H7 (cell line): Measurements from ENCODE around the gene SPATS2L. TPM values are rescaled to one million over a fixed set of nuclear protein-coding genes. Genes with fewer than 3 reads are reported as not detected.

Experiments
- DNase-seq: peaks from one replicate; pipeline ENCODE4 v3.0.0; 2012
- H3K27me3 ChIP-seq: 2 replicates; pipeline ENCODE4 v1.6.0; 2011; ENCODE audit warnings: mild to moderate bottlenecking, low read length; ENCODE audit not compliant: control insufficient read depth, insufficient read depth
- H3K36me3 ChIP-seq: replicated peaks from 2 replicates; pipeline ENCODE4 v1.5.1; 2011; ENCODE audit warnings: low read length; ENCODE audit not compliant: control insufficient read depth, insufficient read depth
- H3K4me3 ChIP-seq: 2 replicates; pipeline ENCODE4 v1.5.1; 2011; ENCODE audit warnings: low read depth, mild to moderate bottlenecking, control low read depth, low read length, moderate library complexity; ENCODE audit not compliant: insufficient read depth
- total RNA-seq: library from RNA; depleted of rRNA; stranded (reverse); fragments of >200 nt; shearing (Covaris generic); gene quantifications from 2 replicates; pipeline ENCODE4 v1.2.3, GENCODE V29; 2014

The SPATS2L gene
- total RNA-seq, 1 experiment from 2014 or later: 106 TPM

GRCh38 chr2:200397785-200398184 lies 91.3 kb downstream of the SPATS2L start:
- Histone ChIP-seq H3K27me3 (no peaks in the 10 kb centered on the region), H3K36me3 (no peaks in the 10 kb centered on the region; the same call in 1 of the 2 replicates), H3K4me3 (no peak overlapping the region)
- no peak for DNase-seq

DNA sequence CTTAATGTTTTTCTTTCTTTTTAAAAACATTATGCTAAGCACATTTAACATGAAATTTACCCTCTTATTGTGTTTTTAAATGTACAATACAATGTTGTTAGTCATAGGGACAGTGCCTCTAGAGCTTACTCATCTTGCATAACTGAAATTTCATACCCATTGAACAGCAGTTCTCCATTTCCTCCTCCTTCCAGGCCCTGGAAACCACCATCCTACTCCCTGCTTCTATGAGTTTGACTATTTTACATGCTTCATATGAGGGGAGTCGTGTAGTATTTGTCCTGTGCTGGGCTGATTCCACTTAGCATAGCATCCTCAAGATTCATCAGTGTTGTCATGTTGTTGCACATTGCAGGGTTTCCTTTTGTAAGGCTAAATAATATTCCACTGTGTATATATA lies 92.6 kb downstream of the SPATS2L start:
- no peak for DNase-seq
- no peaks in the 10 kb centered on the region; the same call in 1 of the 2 replicates for H3K36me3 ChIP-seq
- no peaks in the 10 kb centered on the region for H3K27me3 ChIP-seq
- H3K4me3 ChIP-seq: no peak overlapping the region

DNA sequence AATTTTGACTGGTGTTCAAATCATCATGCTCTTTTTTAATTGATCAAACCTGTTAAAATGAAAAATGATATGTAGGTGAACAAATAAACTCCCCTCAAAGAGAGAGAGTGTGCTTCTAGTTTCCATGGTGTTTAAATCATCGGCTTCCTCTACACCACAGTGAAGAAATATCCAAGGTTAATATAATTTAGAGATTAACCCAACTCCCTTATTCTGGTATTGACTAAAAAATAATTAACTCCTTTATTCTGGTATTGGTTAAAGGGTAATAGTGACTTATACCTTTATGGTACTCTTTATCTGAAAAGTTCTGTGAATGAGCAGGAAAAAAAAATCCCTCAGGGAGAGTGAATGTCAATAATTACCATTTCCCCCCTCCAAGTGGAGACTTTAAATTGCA lies 93.1 kb downstream of the SPATS2L start:
- DNase-seq: no peak
- Histone ChIP-seq H3K36me3 (peaks cover 2% of the 10 kb centered on the region), H3K4me3 (no peak overlapping the region), H3K27me3 (no peaks in the 10 kb centered on the region)

GRCh38 chr2:200403814-200404213 lies 97.3 kb downstream of the SPATS2L start:
- Histone ChIP-seq H3K36me3 (peaks cover 2% of the 10 kb centered on the region), H3K4me3 (no peak overlapping the region), H3K27me3 (no peaks in the 10 kb centered on the region)
- DNase-seq: no peak

DNA sequence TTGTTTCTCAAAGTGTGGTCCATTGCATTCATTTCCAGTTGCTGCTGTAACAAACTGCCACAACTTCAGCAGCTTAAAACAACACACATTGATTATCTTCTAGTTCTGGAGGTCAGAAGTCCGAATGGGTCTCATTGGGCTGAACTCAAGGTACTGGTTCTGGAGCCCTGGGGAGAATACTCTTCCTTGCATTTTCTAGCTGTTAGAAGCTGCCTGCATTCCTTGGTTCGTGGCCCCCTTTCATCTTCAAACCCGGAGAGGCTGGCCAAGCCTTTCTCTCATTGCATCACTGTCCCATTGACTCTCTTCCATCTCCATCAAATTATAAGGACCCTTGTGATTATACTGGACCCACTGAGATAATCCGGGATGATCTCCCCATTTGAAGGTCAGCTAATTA lies 98.1 kb downstream of the SPATS2L start:
- Histone ChIP-seq H3K4me3 (no peak overlapping the region), H3K27me3 (no peaks in the 10 kb centered on the region), H3K36me3 (peaks cover 2% of the 10 kb centered on the region)
- no peak for DNase-seq

DNA sequence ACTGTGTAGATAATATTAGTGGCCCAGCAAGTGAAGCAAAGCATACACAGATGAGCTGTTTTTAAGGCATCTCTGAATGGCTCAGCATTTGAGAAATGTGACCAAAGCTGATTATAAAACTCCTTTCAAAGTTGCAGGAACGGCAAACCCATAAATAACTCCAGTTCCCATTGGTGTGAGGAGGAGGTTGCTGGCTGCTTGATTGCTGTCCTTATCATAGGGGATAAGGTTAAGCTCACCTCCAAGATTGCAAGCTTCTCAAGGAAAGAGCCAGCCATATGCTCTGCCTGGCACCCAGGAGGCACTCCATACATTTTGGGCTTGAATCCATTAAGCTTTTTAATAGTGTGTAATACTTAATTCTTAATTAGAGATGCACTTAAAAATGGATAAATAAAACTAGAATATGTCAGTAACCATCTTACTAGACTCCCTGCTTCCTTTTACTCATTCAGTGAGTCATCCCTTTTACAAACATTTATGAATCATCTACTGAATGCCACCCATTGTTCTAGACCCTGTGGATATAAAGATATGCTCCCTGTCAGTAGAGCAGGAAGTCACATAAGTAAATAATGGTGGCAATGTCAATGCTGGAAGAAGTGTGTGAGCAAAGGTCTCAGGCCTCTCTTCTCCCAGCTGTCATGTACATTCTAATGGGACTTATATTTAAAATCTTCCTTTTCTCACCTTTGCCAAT lies 99.3 kb downstream of the SPATS2L start:
- Histone ChIP-seq H3K27me3 (no peaks in the 10 kb centered on the region), H3K36me3 (peaks cover 2% of the 10 kb centered on the region), H3K4me3 (no peak overlapping the region)
- DNase-seq: no peak

- H3K27me3 ChIP-seq: no peaks in the 10 kb centered on the region
- peaks cover 2% of the 10 kb centered on the region; the same call in 1 of the 2 replicates for H3K36me3 ChIP-seq
- no peak for DNase-seq
- H3K4me3 ChIP-seq: no peak overlapping the region
Measured at GRCh38 chr2:200406379-200406778, 99.9 kb downstream of the SPATS2L start.

GRCh38 chr2:200408428-200409316 lies 102.2 kb downstream of the SPATS2L start:
- H3K27me3 ChIP-seq: no peaks in the 10 kb centered on the region
- peaks cover 2% of the 10 kb centered on the region; the same call in 1 of the 2 replicates for H3K36me3 ChIP-seq
- no peak for DNase-seq
- no peak overlapping the region for H3K4me3 ChIP-seq

GRCh38 chr2:200411831-200412230 lies 105.3 kb downstream of the SPATS2L start:
- Histone ChIP-seq H3K4me3 (no peak overlapping the region), H3K36me3 (no peaks in the 10 kb centered on the region; the same call in 1 of the 2 replicates), H3K27me3 (no peaks in the 10 kb centered on the region)
- no peak for DNase-seq

DNA sequence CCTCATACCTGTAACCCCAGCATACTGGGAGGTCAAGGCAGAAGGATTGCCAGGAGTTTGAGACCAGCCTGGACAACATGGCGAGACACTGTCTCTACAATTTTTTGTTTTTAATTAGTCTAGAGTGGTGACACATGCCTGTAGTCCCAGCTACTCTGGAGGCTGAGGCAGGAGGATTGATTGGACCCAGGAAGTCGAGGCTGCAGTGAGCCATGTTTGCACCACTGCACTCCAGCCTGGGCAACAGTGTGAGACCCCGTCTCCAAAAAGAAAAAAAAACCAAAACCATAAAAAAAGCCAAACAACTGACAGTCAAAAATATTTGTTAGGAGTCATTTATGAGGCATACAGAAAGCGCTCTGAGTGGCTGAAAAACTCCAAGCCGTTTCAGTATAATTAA lies 107.9 kb downstream of the SPATS2L start:
- no peak overlapping the region for H3K4me3 ChIP-seq
- H3K27me3 ChIP-seq: no peaks in the 10 kb centered on the region
- no peaks in the 10 kb centered on the region; the same call in 1 of the 2 replicates for H3K36me3 ChIP-seq
- DNase-seq: no peak

DNA sequence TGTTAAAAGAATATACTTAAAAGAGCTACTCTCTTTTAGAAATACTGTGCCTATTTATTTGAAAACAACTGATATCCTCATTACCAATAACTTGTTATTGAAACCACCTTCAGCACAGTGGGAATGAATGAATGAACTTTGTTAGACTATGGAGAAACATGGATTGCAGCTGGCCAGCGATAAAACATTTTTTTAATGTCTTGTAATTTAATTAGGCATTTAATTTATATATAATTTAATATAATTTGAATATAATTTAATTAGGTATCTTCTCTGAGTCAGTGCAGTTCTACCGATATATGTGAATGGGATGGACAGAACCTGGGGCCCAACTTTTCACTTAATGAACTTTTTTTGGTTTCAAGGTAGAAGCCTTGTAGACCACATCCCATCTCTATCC lies 109.0 kb downstream of the SPATS2L start:
- no peaks in the 10 kb centered on the region for H3K27me3 ChIP-seq
- no peak for DNase-seq
- peaks cover 2% of the 10 kb centered on the region; the same call in 1 of the 2 replicates for H3K36me3 ChIP-seq
- H3K4me3 ChIP-seq: no peak overlapping the region

DNA sequence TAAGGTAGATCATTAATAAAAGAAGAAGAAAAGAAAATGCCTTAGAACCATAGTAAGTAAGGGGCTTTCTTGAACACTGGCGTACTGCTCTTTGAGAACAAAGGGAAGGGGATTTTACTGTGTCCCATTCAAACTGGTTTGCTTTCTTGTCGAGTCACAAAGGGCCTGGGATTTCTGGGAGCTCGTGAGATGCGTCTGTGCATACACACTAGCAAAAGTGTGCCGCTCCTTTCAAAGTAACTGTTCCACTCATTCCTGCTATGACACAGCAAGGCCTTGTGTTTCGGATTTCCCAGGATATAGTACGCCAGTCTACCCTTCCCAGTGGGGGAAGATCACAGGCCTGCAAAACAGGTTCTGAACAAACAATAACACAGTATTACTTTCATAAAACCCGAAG lies 110.4 kb downstream of the SPATS2L start:
- Histone ChIP-seq H3K4me3 (no peak overlapping the region), H3K36me3 (peaks cover 6% of the 10 kb centered on the region), H3K27me3 (no peaks in the 10 kb centered on the region)
- DNase-seq: no peak

DNA sequence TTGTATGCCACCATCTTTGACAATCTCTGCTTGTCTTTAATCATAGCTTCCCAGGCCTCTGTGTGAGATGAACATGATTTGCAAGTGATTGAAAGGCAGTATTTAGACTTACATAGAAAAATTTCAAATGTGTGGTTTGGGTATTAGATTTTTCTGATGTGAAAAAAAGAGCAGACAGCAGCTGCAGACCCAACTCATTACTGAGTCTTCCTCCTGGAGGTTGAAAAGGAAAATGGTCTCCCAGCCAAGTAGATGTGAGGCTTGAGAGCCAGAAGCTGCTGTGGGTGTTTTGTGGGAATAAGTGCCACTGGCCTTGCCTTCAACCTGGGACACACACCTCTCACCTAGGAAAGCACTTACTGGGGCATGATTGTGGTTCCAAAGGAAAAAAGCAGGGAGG lies 110.9 kb downstream of the SPATS2L start:
- Histone ChIP-seq H3K4me3 (no peak overlapping the region), H3K36me3 (peaks cover 6% of the 10 kb centered on the region), H3K27me3 (no peaks in the 10 kb centered on the region)
- no peak for DNase-seq

DNA sequence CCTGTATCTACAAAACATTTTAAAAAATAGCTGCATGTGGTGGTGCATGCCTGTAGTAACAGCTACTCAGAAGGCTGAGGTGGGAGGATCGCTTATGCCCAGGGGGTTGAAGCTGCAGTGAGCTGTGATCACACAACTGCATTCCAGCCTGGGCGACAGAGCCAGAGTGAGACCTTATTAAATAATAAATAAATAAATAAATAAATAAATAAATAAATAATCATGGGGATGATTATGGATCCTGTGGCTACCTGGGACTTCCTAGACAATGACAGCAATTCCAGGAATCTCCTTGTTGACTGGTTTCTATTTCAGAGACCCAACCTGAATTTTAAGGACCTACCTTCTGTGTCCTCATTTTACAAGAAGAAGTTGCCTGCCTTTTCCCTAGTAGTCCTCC lies 111.9 kb downstream of the SPATS2L start:
- no peak for DNase-seq
- H3K4me3 ChIP-seq: no peak overlapping the region
- no peaks in the 10 kb centered on the region for H3K27me3 ChIP-seq
- H3K36me3 ChIP-seq: peaks cover 6% of the 10 kb centered on the region

GRCh38 chr2:200419325-200419724 lies 112.8 kb downstream of the SPATS2L start:
- H3K4me3 ChIP-seq: no peak overlapping the region
- no peak for DNase-seq
- no peaks in the 10 kb centered on the region for H3K27me3 ChIP-seq
- peaks cover 6% of the 10 kb centered on the region for H3K36me3 ChIP-seq
